Transverse colon (tissue), 4 donors: ENCODE measurements around the gene TFIP11. TPM values are rescaled to one million over a fixed set of nuclear protein-coding genes. Genes with fewer than 3 reads are reported as not detected.

Experiments used
- DNase-seq: peaks from one replicate; pipeline ENCODE4 v3.0.0-alpha.2; 2019
- H3K27ac ChIP-seq, 4 donors: fragments of 200-600 bp; sonication (generic); 2 replicates each; pipeline ENCODE4 v1.5.1; 2016 to 2018; ENCODE audit warnings: inconsistent platforms in 4 of 4
- H3K27me3 ChIP-seq: fragments of 200-600 bp; sonication (generic); 2 replicates; pipeline ENCODE4 v1.5.1; 2017; ENCODE audit warnings: inconsistent platforms
- H3K36me3 ChIP-seq, 4 donors: fragments of 200-600 bp; sonication (generic); 2 replicates each; pipeline ENCODE4 v1.5.1; 2017 to 2019; ENCODE audit warnings: inconsistent platforms in 4 of 4
- H3K4me1 ChIP-seq, 4 donors: fragments of 200-600 bp; sonication (generic); 2 replicates each; pipeline ENCODE4 v1.5.1; 2017 to 2020; ENCODE audit warnings: inconsistent platforms in 4 of 4
- H3K4me3 ChIP-seq, 4 donors: fragments of 200-600 bp; sonication (generic); 1 replicate in 1 of 4; 2 replicates in 3 of 4; pipeline versions ENCODE4 v1.5.1 to v1.6.1; 2017 to 2019; ENCODE audit warnings: inconsistent platforms in 4 of 4
- H3K9me3 ChIP-seq, 2 donors: fragments of 200-600 bp; sonication (generic); 2 replicates each; pipeline ENCODE4 v1.5.1; 2017 to 2019; ENCODE audit warnings: inconsistent platforms in 2 of 2
- EP300 ChIP-seq: sonication (generic); formaldehyde crosslinking; IDR thresholded peaks from one replicate; pipeline ENCODE4 v1.6.1; 2017; ENCODE audit warnings: antibody characterized with exemption, low read depth
- POLR2A ChIP-seq: fragments of 450-650 bp; IDR thresholded peaks from one replicate; pipeline ENCODE4 v1.6.1; 2016; ENCODE audit warnings: antibody characterized with exemption, mild to moderate bottlenecking, moderate library complexity
- POLR2AphosphoS5 ChIP-seq, 3 donors: sonication (generic); formaldehyde crosslinking; IDR thresholded peaks; one replicate each; pipeline ENCODE4 v1.6.1; 2016; ENCODE audit warnings: antibody characterized with exemption in 3 of 3
- WGBS, 2 donors: methylation state at CpG; one replicate each; pipeline ENCODE4 v1.1.5; 2018; ENCODE audit warnings: low coverage in 1 of 2; 5-methylcytosine and 5-hydroxymethylcytosine counted together
- in situ Hi-C, 4 donors: fragments of 200-750 bp; cut with MboI; loops; one replicate each; pipeline versions ENCODE4 v1.15.0 to v1.15.1; 2017; ENCODE audit warnings: low sequenced_read_pairs in 3 of 4, low pct_ligation_motif_present in 1 of 4, low pct_unique_long_range_greater_than_20kb in 1 of 4
- intact Hi-C: fragments of 100-400 bp; cut with DNase I; formaldehyde crosslinking; loops from one replicate; pipeline ENCODE4 v1.15.1; 2023; ENCODE audit warnings: low total_unique reads
- total RNA-seq, 4 donors: library from RNA; depleted of rRNA; stranded (reverse); fragments of >200 nt; gene quantifications; one replicate each; pipeline ENCODE4 v1.1.0, GENCODE V29; 2016
- TF ChIP-seq, protein P1 (sequence below), 5 experiments: fragments of 200-600 bp in 3 of 5; fragments of 450-650 bp in 2 of 5; sonication (generic) in 3 of 5; IDR thresholded peaks; 1 replicate in 2 of 5; 2 replicates in 3 of 5; pipeline ENCODE4 v1.5.1; 2016 to 2017; ENCODE audit warnings: antibody characterized with exemption in 5 of 5, inconsistent platforms in 3 of 5, mild to moderate bottlenecking in 2 of 5, moderate library complexity in 1 of 5

Gene TFIP11
- total RNA-seq, 4 donors from 2014 or later: 5.2 to 33.7 (median 31.1) TPM

DNA sequence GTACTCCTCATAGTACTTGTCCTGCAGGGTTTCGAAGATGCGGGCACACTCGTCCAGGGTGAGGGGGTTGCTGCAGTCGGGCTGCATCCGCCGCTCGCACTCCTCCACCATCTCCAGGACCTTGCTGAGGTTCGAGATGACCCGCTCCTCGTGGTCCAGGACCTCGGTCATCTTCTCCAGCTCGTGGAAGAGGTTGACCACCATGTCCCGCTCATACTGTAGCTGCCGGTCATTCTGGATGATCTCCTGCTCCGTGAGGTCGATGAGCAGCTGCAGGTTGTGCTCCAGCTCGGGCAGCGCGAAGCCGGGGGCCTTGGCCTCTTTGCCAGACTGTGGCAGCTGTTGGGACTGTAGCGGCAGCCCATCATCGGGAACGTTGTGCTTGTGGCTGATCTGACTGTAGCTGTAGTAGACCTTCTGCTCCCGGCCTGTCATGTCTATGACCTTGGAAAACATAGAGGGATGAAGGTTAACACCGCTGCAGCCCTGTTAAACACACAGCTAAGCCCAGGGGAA lies 13.0 kb downstream of the TFIP11 start:
- intact Hi-C loops (no loop called here), in situ Hi-C loops (no loop called here)
- TF ChIP-seq POLR2A (no peak), POLR2AphosphoS5 (IDR thresholded peaks at IDR 0.05) (no peak), EP300 (no peak)
- TF ChIP-seq, protein P1, sequence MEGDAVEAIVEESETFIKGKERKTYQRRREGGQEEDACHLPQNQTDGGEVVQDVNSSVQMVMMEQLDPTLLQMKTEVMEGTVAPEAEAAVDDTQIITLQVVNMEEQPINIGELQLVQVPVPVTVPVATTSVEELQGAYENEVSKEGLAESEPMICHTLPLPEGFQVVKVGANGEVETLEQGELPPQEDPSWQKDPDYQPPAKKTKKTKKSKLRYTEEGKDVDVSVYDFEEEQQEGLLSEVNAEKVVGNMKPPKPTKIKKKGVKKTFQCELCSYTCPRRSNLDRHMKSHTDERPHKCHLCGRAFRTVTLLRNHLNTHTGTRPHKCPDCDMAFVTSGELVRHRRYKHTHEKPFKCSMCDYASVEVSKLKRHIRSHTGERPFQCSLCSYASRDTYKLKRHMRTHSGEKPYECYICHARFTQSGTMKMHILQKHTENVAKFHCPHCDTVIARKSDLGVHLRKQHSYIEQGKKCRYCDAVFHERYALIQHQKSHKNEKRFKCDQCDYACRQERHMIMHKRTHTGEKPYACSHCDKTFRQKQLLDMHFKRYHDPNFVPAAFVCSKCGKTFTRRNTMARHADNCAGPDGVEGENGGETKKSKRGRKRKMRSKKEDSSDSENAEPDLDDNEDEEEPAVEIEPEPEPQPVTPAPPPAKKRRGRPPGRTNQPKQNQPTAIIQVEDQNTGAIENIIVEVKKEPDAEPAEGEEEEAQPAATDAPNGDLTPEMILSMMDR (IDR thresholded peaks at IDR 0.05): no peak
- Histone ChIP-seq H3K36me3 (peaks cover 0 to 94% (median 42%) of the 10 kb centered on the region in 4 donors), H3K4me1 (peaks cover 0 to 9% (median 0%) of the 10 kb centered on the region in 4 donors), H3K4me3 (no peak overlapping the region), H3K27ac (no peak overlapping the region), H3K9me3 (no peaks in the 10 kb centered on the region), H3K27me3 (no peaks in the 10 kb centered on the region)
- WGBS, 2 donors: 92% methylated on average over 25 of the region's 25 CpGs; no CpG with 5 or more reads in 1 of the 2 donors
- no peak for DNase-seq

DNA sequence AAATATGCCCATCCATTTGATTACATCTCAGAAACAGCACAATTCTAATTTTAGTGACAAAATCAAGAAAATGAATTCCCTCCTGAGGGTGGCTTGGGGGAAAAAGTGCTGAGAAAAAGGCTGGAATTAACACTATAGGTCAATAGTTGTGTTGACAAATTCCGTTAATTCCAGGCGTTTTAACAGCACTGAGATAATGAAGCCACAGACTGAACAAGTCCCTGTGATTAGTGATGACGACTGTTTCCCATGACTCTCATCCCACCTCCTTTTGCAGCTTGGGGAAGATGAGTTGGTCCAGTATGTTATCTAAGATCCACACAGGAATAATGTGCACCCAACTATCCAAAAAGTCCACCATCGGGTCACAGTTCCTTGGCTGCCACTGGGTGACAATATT lies 15.8 kb downstream of the TFIP11 start:
- DNase-seq: no peak
- 85 to 93% methylated on average over 4 of the region's 4 CpGs for WGBS, 2 donors
- no peaks in the 10 kb centered on the region for H3K27me3 ChIP-seq
- no peak overlapping the region for H3K27ac ChIP-seq
- H3K4me3 ChIP-seq: no peak overlapping the region
- in situ Hi-C loops: no loop called here
- H3K4me1 ChIP-seq: no peaks in the 10 kb centered on the region
- TF ChIP-seq, protein P1 (IDR thresholded peaks at IDR 0.05): no peak
- no peak for TF ChIP-seq EP300
- TF ChIP-seq POLR2AphosphoS5 (IDR thresholded peaks at IDR 0.05): no peak
- no peak for TF ChIP-seq POLR2A
- intact Hi-C loops: no loop called here
- H3K9me3 ChIP-seq: no peaks in the 10 kb centered on the region
- peaks cover 0 to 90% (median 42%) of the 10 kb centered on the region in 4 donors for H3K36me3 ChIP-seq

DNA sequence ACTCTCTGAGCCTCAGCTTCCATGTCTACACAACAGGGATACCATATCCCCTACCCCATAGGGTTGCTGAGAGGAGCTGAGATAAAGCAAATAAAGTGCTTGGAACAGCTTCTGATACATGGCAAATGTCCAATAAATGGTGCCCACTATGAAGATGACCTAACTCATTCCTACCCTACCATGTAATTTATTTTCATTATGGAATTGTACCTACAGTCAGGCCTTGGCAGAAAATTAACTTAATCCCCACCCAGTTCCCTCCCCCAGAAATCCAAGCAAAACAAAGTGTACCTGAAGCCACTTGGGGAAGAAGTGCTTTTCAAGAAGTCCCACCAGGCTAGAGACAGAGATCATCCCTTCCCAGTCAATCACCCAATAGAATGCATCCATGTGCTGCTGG lies 17.8 kb downstream of the TFIP11 start:
- DNase-seq: no peak
- Histone ChIP-seq H3K4me1 (no peaks in the 10 kb centered on the region), H3K4me3 (no peak overlapping the region), H3K27ac (no peak overlapping the region), H3K27me3 (no peaks in the 10 kb centered on the region), H3K9me3 (no peaks in the 10 kb centered on the region), H3K36me3 (peaks cover 0 to 89% (median 37%) of the 10 kb centered on the region in 4 donors)
- intact Hi-C loops (no loop called here), in situ Hi-C loops (no loop called here)
- TF ChIP-seq EP300: no peak
- TF ChIP-seq, protein P1 (IDR thresholded peaks at IDR 0.05): no peak
- TF ChIP-seq POLR2AphosphoS5 (IDR thresholded peaks at IDR 0.05): no peak
- no peak for TF ChIP-seq POLR2A

DNA sequence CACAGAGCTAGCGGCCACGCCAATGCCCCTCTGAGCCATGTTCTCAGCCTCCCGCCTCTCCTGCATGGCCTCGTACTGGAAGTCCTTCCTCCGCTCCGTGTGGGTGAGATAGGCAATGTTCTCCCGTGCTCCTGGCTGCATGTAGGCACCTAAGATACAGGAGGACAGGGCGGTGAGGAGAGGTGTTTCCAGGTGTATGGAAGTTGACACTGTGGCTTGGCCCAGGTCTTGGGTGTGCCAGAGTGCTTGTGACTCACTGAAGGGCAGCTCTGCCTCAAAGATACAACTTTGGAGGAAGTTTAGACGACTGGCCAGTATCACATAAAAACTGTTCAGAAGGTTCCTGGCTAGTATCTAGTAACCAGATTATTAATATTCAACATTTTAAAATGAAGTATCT lies 20.1 kb downstream of the TFIP11 start:
- DNase-seq: no peak
- 54 to 94% methylated on average over 1 to 9 of the region's 9 CpGs for WGBS, 2 donors
- peaks cover 0 to 71% (median 31%) of the 10 kb centered on the region in 4 donors for H3K36me3 ChIP-seq
- no peaks in the 10 kb centered on the region for H3K9me3 ChIP-seq
- no peak overlapping the region for H3K4me3 ChIP-seq
- intact Hi-C loops (no loop called here), in situ Hi-C loops (no loop called here)
- H3K4me1 ChIP-seq: no peaks in the 10 kb centered on the region
- TF ChIP-seq POLR2A (no peak), EP300 (no peak), POLR2AphosphoS5 (IDR thresholded peaks at IDR 0.05) (no peak)
- TF ChIP-seq, protein P1 (IDR thresholded peaks at IDR 0.05): no peak
- no peak overlapping the region for H3K27ac ChIP-seq
- H3K27me3 ChIP-seq: no peaks in the 10 kb centered on the region
